ENCODE data around the gene CCDC137.

CCDC137 gene

GRCh38 chr17:81702934-81703746 is 36.6 kb downstream of the CCDC137 start, which contains the start of gene MRPL12:
TSS of gene MRPL12 (plus strand) at chr17:81703367. CDS start at chr17:81703502, 135 bp downstream.
- DNase-seq: peak; percentile 95 to 98

GRCh38 chr17:81703747-81704654 is 37.5 kb downstream of the CCDC137 start:
- no peak for DNase-seq

- DNase-seq: no peak
These were observed 39.1 kb downstream of the CCDC137 start for GRCh38 chr17:81705518-81706231.

GRCh38 chr17:81706232-81706611 is 39.7 kb downstream of the CCDC137 start:
- no peak for DNase-seq

GRCh38 chr17:81706757-81707624 is 40.5 kb downstream of the CCDC137 start:
- no peak for DNase-seq

GRCh38 chr17:81707725-81708646 is 41.4 kb downstream of the CCDC137 start:
- no peak for DNase-seq

GRCh38 chr17:81708739-81709185 is 42.2 kb downstream of the CCDC137 start:
- DNase-seq: no peak

- no peak for DNase-seq
These were observed 44.2 kb downstream of the CCDC137 start for GRCh38 chr17:81710514-81711308.

- DNase-seq: peak; percentile 68 to 90
These were observed 45.4 kb downstream of the CCDC137 start, which contains the start of gene SLC25A10 for GRCh38 chr17:81711814-81712467. TSS of gene SLC25A10 (plus strand) at chr17:81712284. CDS start at chr17:81712427, 143 bp downstream.

GRCh38 chr17:81712468-81713003 is 46.0 kb downstream of the CCDC137 start:
- peak; percentile 28 to 43 for DNase-seq

- no peak for DNase-seq
These were observed 46.5 kb downstream of the CCDC137 start for GRCh38 chr17:81713004-81713555.

GRCh38 chr17:81713556-81714411 is 47.2 kb downstream of the CCDC137 start:
- DNase-seq: no peak

GRCh38 chr17:81714412-81715106 is 48.0 kb downstream of the CCDC137 start:
- DNase-seq: no peak

GRCh38 chr17:81715107-81715871 is 48.8 kb downstream of the CCDC137 start:
- no peak for DNase-seq

- no peak for DNase-seq
These were observed 49.5 kb downstream of the CCDC137 start for GRCh38 chr17:81715872-81716673.
